ENCODE data around the gene GPRC5B.

GPRC5B gene

DNA sequence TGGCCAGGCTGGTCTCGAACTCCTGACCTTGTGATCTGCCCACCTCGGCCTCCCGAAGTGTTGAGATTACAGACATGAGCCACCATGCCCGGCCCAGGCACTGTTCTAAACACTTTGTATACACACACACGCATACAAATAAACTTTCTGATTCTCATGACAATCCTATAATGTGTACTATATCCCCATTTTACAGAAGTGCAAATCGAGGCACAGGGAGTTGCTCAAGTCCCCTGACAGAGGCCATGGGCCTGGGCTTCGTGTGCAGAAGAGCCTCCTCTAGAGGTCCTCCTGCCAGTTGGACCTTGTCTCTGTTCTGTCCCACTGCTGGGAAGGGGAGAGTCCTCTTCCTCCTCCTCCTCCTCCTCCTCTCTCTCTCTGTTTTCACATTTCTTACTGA, 9.9 kb upstream of the GPRC5B start:
- TF ChIP-seq CTCF (IDR thresholded peaks at IDR 0.05), result no peak

DNA sequence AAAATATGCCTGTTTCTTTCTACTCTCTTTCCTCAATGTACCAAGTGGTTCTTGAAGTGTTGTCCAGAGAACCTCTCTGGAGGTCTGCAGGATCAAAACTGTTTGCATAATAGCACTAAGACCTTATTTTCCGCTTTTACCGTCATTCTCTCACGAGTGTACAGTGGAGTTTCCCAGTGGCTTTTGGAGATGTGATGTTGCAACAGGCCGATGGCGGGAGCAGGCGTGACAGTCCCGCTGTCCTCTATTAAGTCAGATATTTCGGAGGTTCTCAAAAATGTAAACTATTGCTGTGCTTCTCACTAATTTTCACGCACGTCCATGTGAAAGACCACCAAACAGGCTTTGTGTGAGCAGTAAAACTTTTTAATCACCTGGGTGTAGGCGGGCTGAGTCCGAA, 8.3 kb upstream of the GPRC5B start:
- no peak for TF ChIP-seq CTCF (IDR thresholded peaks at IDR 0.05)

DNA sequence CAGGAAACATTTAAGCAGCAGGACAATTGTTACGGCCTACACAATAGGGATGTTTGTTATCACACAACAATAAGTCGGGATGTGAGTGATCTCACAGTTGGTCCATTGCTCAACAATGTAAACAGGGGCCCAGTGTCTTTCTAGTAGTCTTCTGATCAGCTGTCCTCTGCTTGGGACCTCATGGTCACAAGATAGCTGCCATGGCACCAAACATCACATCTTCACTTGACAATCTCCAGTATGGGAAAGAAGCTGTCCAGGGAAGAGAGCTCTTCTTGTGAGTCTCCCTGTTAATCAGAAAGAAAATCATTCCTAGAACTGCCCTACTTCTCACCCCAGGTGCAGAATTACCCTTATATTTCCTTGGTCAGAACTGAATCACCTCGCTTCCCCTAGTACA, 6.3 kb upstream of the GPRC5B start:
- TF ChIP-seq CTCF (IDR thresholded peaks at IDR 0.05), result no peak

DNA sequence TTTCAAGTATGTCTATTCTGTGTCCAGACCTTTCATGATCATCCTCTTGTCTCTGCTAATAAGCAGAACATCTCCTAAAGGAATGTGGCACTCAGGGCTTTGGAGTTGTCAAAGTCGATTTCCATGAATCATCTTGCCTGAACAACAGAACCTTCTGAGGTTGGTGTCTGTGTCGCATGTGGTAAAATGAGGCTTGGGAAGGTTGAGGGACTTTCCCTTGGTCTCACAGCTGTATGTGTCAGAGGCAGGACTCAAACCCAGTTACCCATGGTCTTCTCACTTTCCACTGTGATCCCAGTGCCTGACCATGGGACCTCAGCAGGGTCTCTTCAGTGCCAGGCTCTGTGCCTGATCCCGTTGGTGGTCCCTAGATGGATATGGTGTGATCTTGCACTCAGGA, 4.2 kb upstream of the GPRC5B start:
- no peak for TF ChIP-seq CTCF (IDR thresholded peaks at IDR 0.05)

- TF ChIP-seq CTCF (IDR thresholded peaks at IDR 0.05), result peak; percentile 99
These were observed 1.7 kb upstream of the GPRC5B start for GRCh38 chr16:19886073-19886941.

DNA sequence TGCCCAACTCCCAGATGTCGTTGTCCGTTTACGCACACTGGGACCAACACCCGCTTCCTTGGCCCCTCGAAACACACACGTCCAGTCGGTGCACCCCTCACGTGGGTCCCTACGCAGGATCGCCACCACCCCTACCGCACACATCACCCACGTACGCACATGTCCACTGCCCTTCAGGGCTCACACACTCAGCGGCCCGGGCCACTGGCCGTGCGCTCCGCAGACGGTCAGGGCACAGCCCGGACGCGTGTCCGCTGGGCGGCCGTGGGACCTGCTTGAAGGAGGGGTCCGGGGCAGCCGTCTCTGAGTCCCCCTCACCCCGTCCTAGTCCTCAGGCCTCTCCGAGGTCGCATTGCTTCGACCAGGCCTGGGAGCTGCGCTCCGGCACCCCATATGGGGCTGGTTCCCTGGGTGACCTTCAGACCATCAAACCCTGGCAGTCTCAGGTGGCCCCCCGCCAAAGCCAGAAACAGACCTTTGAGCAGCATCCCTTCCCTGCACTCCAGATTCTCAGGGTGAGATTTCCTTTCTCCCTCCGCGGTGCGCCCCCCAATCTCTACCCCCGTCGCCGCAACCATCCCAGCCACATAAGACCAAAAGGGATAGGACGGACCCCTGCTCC, 914 bp upstream of the GPRC5B start:
- TF ChIP-seq CTCF (IDR thresholded peaks at IDR 0.05), result no peak

- no peak for TF ChIP-seq CTCF (IDR thresholded peaks at IDR 0.05)
These were observed 622 bp downstream of the GPRC5B start for GRCh38 chr16:19883966-19884485.

Data from LNCAP (cell line).